ENCODE data around the gene ARHGAP30. TPM values are rescaled to one million over a fixed set of nuclear protein-coding genes. Genes with fewer than 3 reads are reported as not detected.
"Not testable (repeated sequence)": the region's sequence is repeated elsewhere in the genome, so short reads cannot be mapped to it uniquely, and the experiment has no call there.

Gene ARHGAP30
- total RNA-seq (2022) (1.7 and 2.9 TPM in 2 replicates), Bru-seq, nascent RNA (percentile 58 among the genes with signal in this experiment), BruChase-seq, experiment 1, labeled RNA remaining after a 6-hour chase (percentile 65 among the genes with signal in this experiment), BruChase-seq, experiment 2, labeled RNA remaining after a 2-hour chase (percentile 62 among the genes with signal in this experiment)
- long read RNA-seq, partial matches to known transcripts: 0 of 3 reads
- long read RNA-seq, other reads (novel, unspliced or antisense): 3 of 3 reads

- DNase-seq: no peak
- BruUV-seq (replicated peaks): no TSS peak
- intact Hi-C loops (cut with micrococcal nuclease; ENCODE audit: unreplicated experiment): no loop called here
- H3K4me1 Mint-ChIP-seq (ENCODE audit: low read depth, unreplicated experiment): no peaks in the 10 kb centered on the region
- no peak within 1 kb of the TSS for H3K27ac Mint-ChIP-seq (ENCODE audit: unreplicated experiment)
- CTCF ChIA-PET: interaction anchor here (5.0 kb wide), 1 partner anchor 28 kb away, joined by 56 read pairs; the partner anchor contains the start of gene KLHDC9
- peaks cover 24% of the 10 kb centered on the region for H3K36me3 Mint-ChIP-seq (ENCODE audit: insufficient read depth, unreplicated experiment)
- no peaks in the 10 kb centered on the region for H3K9me3 Mint-ChIP-seq (ENCODE audit: low read depth, unreplicated experiment)
- H3K4me3 Mint-ChIP-seq (ENCODE audit: low read depth, unreplicated experiment): no peak within 1 kb of the TSS
- no peak for TF ChIP-seq CTCF (IDR thresholded peaks at IDR 0.05; ENCODE audit: unreplicated experiment)
- no peaks in the 10 kb centered on the region for H3K27me3 Mint-ChIP-seq (ENCODE audit: unreplicated experiment)
These were observed at the start of gene ARHGAP30 for GRCh38 chr1:161069731-161070270. Gene ARHGAP30, minus strand, starts transcription at chr1:161069891. Its CDS starts 267 bp downstream, at chr1:161069624.

GRCh38 chr1:161117759-161118581, 48.3 kb upstream of the ARHGAP30 start, which contains the start of the genes NIT1 and PFDN2:
Gene NIT1, plus strand, starts transcription at chr1:161118105. Its CDS starts 72 bp downstream, at chr1:161118177.
Gene PFDN2, minus strand, starts transcription at chr1:161118037. Its CDS starts 11 bp downstream, at chr1:161118026.
- intact Hi-C loops (cut with micrococcal nuclease; ENCODE audit: unreplicated experiment): loop anchor here (2.0 kb wide), 1 partner anchor 15 kb away; the partner anchor contains the start of gene DEDD
- peak within 1 kb of the TSS; percentile 95 for H3K27ac Mint-ChIP-seq (ENCODE audit: unreplicated experiment)
- no TSS peak for BruUV-seq (replicated peaks)
- peaks cover 86% of the 10 kb centered on the region for H3K36me3 Mint-ChIP-seq (ENCODE audit: insufficient read depth, unreplicated experiment)
- CTCF ChIA-PET: interaction anchor here (0.7 to 1.6 kb wide), 6 partner anchors 10 to 32 kb away, joined by 3 to 8 read pairs (median 5); no protein-coding TSS in a partner anchor
- H3K4me1 Mint-ChIP-seq (ENCODE audit: low read depth, unreplicated experiment): peaks cover 52% of the 10 kb centered on the region
- peak within 1 kb of the TSS; percentile 99 for H3K4me3 Mint-ChIP-seq (ENCODE audit: low read depth, unreplicated experiment)
- peak; percentile 0 for TF ChIP-seq CTCF (IDR thresholded peaks at IDR 0.05; ENCODE audit: unreplicated experiment)
- DNase-seq: peak; percentile 91
- H3K27me3 Mint-ChIP-seq (ENCODE audit: unreplicated experiment): no peaks in the 10 kb centered on the region
- H3K9me3 Mint-ChIP-seq (ENCODE audit: low read depth, unreplicated experiment): no peaks in the 10 kb centered on the region

DNA sequence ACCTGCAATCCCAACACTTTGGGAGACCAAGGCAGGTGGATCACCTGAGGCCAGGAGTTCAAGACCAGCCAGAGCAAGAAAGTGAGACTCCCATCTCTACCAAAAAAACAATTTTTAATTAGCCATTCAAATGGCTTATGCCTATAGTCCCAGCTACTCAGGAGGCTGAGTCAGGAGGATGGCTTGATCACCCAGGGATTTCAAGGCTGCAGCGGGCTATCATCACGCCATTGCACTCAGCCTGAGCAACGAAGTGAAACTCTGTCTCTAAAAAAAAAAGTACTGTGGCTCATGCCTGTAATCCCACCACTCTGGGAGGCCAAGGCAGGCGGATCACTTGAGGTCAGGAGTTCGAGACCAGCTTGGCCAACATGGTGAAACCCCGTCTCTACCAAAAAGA, 46.3 kb upstream of the ARHGAP30 start:
- intact Hi-C loops (cut with micrococcal nuclease; ENCODE audit: unreplicated experiment); BruUV-seq (replicated peaks); H3K9me3 Mint-ChIP-seq (ENCODE audit: low read depth, unreplicated experiment); CTCF ChIA-PET; DNase-seq; H3K27me3 Mint-ChIP-seq (ENCODE audit: unreplicated experiment): not testable (repeated sequence)
- H3K27ac Mint-ChIP-seq (ENCODE audit: unreplicated experiment): peak overlapping the region; percentile 94
- H3K4me1 Mint-ChIP-seq (ENCODE audit: low read depth, unreplicated experiment): peaks cover 62% of the 10 kb centered on the region
- H3K36me3 Mint-ChIP-seq (ENCODE audit: insufficient read depth, unreplicated experiment): peaks cover 72% of the 10 kb centered on the region
- peak overlapping the region; percentile 99 for H3K4me3 Mint-ChIP-seq (ENCODE audit: low read depth, unreplicated experiment)

DNA sequence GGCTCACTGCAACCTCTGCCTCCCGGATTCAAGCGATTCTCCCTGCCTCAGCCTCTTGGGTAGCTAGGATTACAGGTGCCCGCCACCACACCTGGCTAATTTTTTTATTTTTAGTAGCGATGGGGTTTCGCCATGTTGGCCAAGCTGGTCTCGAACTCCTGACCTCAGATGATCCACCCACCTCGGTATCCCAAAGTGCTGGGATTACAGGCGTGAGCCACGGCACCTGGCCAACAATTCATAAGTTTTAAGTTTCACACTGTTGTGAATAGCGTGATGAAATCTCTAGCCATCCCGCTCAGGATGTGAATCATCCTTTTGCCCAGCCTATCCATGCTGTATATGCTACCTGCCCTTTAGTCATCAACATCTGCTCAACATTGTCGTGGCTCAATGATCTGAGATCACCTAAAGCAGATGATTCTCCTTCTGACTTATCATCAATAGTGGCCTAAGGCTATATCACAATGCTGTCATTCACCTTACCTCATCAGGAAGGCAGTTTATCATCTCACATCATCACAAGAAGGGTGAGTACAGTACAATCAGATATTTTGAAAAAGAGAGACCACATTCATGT, 45.5 kb upstream of the ARHGAP30 start:
- intact Hi-C loops (cut with micrococcal nuclease; ENCODE audit: unreplicated experiment): no loop called here
- no peak for TF ChIP-seq CTCF (IDR thresholded peaks at IDR 0.05; ENCODE audit: unreplicated experiment)
- Mint-ChIP-seq H3K4me3 (ENCODE audit: low read depth, unreplicated experiment) (peak overlapping the region; percentile 40), H3K27ac (ENCODE audit: unreplicated experiment) (peak overlapping the region; percentile 94), H3K27me3 (ENCODE audit: unreplicated experiment) (no peaks in the 10 kb centered on the region), H3K36me3 (ENCODE audit: insufficient read depth, unreplicated experiment) (peaks cover 65% of the 10 kb centered on the region), H3K4me1 (ENCODE audit: low read depth, unreplicated experiment) (peaks cover 62% of the 10 kb centered on the region), H3K9me3 (ENCODE audit: low read depth, unreplicated experiment) (no peaks in the 10 kb centered on the region)
- peak; percentile 65 for DNase-seq
- BruUV-seq (replicated peaks): no TSS peak
- CTCF ChIA-PET: no interaction called here

All from Calu3 (cell line).